ENCODE results near the gene OR4S2. TPM values are rescaled to one million over a fixed set of nuclear protein-coding genes. Genes with fewer than 3 reads are reported as not detected.

Gene OR4S2
- total RNA-seq, 1 experiment from 2014 or later = not detected

DNA sequence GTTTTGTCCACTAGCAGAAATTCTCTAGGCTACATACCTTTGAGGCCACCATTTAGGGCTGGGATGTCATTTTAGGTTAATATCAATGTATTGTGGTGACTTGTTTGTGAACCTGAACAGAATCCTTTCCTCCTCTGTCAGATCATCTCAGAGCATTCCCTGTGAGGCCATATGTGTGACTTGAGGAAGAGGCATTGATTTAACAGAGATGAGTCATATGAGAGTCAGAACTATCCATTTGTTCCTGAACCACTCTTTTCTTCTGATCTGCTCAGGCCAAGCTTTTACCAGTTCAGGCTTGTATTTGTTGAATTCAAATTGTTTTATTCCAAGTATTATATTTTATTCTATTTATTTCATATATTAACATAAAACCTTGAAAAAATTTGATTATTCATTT, 7.0 kb downstream of the OR4S2 start (continued):
- TF ChIP-seq, protein P1, sequence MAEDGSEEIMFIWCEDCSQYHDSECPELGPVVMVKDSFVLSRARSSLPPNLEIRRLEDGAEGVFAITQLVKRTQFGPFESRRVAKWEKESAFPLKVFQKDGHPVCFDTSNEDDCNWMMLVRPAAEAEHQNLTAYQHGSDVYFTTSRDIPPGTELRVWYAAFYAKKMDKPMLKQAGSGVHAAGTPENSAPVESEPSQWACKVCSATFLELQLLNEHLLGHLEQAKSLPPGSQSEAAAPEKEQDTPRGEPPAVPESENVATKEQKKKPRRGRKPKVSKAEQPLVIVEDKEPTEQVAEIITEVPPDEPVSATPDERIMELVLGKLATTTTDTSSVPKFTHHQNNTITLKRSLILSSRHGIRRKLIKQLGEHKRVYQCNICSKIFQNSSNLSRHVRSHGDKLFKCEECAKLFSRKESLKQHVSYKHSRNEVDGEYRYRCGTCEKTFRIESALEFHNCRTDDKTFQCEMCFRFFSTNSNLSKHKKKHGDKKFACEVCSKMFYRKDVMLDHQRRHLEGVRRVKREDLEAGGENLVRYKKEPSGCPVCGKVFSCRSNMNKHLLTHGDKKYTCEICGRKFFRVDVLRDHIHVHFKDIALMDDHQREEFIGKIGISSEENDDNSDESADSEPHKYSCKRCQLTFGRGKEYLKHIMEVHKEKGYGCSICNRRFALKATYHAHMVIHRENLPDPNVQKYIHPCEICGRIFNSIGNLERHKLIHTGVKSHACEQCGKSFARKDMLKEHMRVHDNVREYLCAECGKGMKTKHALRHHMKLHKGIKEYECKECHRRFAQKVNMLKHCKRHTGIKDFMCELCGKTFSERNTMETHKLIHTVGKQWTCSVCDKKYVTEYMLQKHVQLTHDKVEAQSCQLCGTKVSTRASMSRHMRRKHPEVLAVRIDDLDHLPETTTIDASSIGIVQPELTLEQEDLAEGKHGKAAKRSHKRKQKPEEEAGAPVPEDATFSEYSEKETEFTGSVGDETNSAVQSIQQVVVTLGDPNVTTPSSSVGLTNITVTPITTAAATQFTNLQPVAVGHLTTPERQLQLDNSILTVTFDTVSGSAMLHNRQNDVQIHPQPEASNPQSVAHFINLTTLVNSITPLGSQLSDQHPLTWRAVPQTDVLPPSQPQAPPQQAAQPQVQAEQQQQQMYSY (CRISPR knock-in tag; IDR thresholded peaks at IDR 0.05) = no peak
- TF ChIP-seq SMAD4 (CRISPR knock-in tag; IDR thresholded peaks at IDR 0.05) (no peak), RORB (CRISPR knock-in tag; IDR thresholded peaks at IDR 0.05) (no peak), SP1 (CRISPR knock-in tag; conservative IDR thresholded peaks at IDR 0.05) (no peak)
- TF ChIP-seq, protein P2, sequence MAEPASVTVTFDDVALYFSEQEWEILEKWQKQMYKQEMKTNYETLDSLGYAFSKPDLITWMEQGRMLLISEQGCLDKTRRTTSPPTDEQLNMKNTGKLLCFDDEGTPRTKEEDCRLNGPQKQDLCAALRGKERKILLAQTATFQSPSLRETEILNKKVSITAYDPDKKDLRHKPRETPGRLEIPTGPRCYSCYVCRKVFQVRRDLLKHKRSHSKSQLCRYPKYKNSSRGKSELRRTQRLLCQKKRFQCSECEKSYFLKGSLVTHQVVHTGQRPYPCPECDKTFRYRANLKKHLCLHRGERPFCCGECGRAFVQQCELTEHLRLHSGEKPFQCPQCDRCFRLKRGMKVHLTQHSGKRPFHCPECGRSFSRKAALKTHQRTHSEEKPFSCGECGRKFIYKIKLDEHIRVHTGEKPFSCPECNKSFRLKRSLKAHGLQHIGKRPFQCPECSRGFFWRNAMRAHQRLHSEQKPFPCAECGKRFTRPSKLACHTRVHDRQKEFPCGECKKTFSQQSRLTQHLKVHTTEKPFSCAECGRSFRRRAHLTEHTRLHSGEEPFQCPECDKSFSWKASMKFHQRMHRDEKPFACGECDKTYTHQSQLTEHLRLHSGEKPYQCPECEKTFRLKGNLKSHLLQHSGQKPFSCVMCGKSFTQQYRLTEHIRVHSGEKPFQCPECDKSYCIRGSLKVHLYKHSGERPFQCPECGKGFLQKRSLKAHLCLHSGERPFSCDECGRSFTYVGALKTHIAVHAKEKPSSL (CRISPR knock-in tag; conservative IDR thresholded peaks at IDR 0.05) = no peak
- TF ChIP-seq, protein P3, sequence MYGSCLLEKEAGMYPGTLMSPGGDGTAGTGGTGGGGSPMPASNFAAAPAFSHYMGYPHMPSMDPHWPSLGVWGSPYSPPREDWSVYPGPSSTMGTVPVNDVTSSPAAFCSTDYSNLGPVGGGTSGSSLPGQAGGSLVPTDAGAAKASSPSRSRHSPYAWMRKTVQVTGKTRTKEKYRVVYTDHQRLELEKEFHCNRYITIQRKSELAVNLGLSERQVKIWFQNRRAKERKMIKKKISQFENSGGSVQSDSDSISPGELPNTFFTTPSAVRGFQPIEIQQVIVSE (CRISPR knock-in tag; IDR thresholded peaks at IDR 0.05; ENCODE audit: borderline replicate concordance) = no peak
- TF ChIP-seq, protein P4, sequence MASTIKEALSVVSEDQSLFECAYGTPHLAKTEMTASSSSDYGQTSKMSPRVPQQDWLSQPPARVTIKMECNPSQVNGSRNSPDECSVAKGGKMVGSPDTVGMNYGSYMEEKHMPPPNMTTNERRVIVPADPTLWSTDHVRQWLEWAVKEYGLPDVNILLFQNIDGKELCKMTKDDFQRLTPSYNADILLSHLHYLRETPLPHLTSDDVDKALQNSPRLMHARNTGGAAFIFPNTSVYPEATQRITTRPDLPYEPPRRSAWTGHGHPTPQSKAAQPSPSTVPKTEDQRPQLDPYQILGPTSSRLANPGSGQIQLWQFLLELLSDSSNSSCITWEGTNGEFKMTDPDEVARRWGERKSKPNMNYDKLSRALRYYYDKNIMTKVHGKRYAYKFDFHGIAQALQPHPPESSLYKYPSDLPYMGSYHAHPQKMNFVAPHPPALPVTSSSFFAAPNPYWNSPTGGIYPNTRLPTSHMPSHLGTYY (CRISPR knock-in tag; IDR thresholded peaks at IDR 0.05) = no peak
- TF ChIP-seq, protein P5, sequence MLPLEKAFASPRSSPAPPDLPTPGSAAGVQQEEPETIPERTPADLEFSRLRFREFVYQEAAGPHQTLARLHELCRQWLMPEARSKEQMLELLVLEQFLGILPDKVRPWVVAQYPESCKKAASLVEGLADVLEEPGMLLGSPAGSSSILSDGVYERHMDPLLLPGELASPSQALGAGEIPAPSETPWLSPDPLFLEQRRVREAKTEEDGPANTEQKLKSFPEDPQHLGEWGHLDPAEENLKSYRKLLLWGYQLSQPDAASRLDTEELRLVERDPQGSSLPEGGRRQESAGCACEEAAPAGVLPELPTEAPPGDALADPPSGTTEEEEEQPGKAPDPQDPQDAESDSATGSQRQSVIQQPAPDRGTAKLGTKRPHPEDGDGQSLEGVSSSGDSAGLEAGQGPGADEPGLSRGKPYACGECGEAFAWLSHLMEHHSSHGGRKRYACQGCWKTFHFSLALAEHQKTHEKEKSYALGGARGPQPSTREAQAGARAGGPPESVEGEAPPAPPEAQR (CRISPR knock-in tag; IDR thresholded peaks at IDR 0.05) = no peak
- TF ChIP-seq, protein P6, sequence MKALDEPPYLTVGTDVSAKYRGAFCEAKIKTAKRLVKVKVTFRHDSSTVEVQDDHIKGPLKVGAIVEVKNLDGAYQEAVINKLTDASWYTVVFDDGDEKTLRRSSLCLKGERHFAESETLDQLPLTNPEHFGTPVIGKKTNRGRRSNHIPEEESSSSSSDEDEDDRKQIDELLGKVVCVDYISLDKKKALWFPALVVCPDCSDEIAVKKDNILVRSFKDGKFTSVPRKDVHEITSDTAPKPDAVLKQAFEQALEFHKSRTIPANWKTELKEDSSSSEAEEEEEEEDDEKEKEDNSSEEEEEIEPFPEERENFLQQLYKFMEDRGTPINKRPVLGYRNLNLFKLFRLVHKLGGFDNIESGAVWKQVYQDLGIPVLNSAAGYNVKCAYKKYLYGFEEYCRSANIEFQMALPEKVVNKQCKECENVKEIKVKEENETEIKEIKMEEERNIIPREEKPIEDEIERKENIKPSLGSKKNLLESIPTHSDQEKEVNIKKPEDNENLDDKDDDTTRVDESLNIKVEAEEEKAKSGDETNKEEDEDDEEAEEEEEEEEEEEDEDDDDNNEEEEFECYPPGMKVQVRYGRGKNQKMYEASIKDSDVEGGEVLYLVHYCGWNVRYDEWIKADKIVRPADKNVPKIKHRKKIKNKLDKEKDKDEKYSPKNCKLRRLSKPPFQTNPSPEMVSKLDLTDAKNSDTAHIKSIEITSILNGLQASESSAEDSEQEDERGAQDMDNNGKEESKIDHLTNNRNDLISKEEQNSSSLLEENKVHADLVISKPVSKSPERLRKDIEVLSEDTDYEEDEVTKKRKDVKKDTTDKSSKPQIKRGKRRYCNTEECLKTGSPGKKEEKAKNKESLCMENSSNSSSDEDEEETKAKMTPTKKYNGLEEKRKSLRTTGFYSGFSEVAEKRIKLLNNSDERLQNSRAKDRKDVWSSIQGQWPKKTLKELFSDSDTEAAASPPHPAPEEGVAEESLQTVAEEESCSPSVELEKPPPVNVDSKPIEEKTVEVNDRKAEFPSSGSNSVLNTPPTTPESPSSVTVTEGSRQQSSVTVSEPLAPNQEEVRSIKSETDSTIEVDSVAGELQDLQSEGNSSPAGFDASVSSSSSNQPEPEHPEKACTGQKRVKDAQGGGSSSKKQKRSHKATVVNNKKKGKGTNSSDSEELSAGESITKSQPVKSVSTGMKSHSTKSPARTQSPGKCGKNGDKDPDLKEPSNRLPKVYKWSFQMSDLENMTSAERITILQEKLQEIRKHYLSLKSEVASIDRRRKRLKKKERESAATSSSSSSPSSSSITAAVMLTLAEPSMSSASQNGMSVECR (CRISPR knock-in tag; IDR thresholded peaks at IDR 0.05; ENCODE audit: borderline replicate concordance) = no peak

DNA sequence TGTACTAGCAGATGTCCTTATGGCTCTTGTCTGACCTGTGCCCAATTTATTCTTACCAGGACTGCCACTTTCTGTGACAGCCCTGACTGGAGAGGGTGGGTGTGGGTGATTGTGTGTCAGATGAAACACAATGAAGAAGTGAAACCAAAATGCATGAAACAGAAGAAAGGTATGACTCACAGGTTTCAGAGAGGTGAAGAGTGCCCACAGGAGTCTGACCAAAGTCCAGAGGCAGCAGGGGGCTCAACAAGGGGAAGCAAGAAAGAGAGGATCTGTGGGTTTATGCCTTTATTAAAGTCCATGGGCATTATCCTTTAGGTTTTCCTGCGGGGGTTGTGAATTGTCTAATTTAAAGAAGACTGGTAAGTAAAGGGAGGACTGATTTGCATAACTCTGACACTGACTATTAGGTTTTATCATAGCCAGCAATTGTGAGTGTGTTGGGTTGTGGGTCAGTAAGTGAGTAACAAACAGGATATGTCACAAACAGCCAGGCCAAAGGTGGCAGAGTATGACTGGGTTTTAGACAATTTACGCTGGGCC, 10.0 kb downstream of the OR4S2 start:
- Mint-ChIP-seq H3K27ac (no peak overlapping the region), H3K9me3 (peaks cover 69% of the 10 kb centered on the region), H3K4me1 (no peaks in the 10 kb centered on the region), H3K36me3 (peaks cover 56% of the 10 kb centered on the region), H3K4me3 (no peak overlapping the region), H3K27me3 (ENCODE audit: low read depth) (peaks cover 8% of the 10 kb centered on the region)
- no peak for TF ChIP-seq OVOL2 (CRISPR knock-in tag; IDR thresholded peaks at IDR 0.05; ENCODE audit: borderline replicate concordance)
- TF ChIP-seq CREB1 (CRISPR knock-in tag; IDR thresholded peaks at IDR 0.05) = no peak
- TF ChIP-seq TCF7 (CRISPR knock-in tag; IDR thresholded peaks at IDR 0.05; ENCODE audit: low read depth) = no peak
- TF ChIP-seq JUN (CRISPR knock-in tag; IDR thresholded peaks at IDR 0.05) = no peak
- no peak for TF ChIP-seq FOXP1 (CRISPR knock-in tag; IDR thresholded peaks at IDR 0.05; ENCODE audit: borderline replicate concordance)
- TF ChIP-seq SMAD3 (CRISPR knock-in tag; IDR thresholded peaks at IDR 0.05; ENCODE audit: borderline replicate concordance) = no peak
- TF ChIP-seq, protein P2 (CRISPR knock-in tag; conservative IDR thresholded peaks at IDR 0.05) = no peak
- TF ChIP-seq MXD4 (CRISPR knock-in tag; IDR thresholded peaks at IDR 0.05; ENCODE audit: borderline replicate concordance) = no peak
- no peak for ATAC-seq
- ChIA-PET POLR2A (no interaction called here), CTCF (no interaction called here)
- DNase-seq (ENCODE audit: low spot score) = no peak

All from WTC11 (cell line).